Embryonic facial prominence (tissue), 1 donor: ENCODE results near the gene DBH.

ENCODE experiments used
- DNase-seq: peaks from one replicate; pipeline ENCODE4 v3.0.0-alpha.2; 2016; ENCODE audit errors: extremely low spot score

DBH gene

DNA sequence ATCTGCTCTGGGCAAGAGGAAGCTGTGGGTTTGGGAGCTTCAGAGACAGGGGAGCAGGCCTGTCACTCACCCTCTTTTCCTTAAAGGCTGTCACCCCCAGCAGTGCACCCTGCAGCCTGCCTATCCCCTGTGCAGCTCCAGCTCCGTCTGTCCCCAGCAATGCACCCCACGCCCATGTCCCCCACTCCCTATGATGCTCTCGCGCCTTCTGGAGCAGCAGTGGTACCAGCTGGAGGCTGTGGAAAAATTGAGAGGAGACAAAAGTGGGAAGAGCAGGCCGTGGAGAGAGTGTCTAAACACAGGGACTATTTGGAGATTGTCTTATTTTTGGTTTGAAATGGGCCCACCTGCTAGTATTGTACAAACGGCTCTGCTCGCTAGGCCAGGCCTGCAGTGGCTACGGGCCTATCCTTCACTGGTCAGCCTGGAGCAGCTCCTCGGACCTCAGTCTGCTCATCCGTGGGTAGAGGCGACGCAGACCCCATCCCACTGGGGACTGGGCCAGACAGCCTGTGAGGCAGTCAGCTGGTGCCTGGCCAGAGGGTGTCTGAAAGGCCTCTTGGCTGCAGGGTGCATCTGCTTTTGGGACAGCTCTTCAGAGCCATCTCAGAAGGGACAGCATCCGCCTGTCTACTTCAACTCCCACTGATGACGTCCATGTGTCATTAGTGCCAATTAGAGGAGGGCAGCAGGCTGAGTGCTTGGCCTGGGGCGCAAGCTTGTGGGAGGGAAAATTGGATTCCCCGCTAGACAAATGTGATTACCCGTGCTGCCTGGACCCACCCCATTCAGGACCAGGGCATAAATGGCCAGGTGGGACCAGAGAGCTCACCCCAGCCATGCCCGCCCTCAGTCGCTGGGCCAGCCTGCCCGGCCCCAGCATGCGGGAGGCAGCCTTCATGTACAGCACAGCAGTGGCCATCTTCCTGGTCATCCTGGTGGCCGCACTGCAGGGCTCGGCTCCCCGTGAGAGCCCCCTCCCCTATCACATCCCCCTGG lies at the start of gene DBH:
Gene DBH (plus strand): TSS at position 831 of the 999 bp plus-strand sequence. CDS start 9 bp downstream, at position 840.
- DNase-seq = no peak

GRCh38 chr9:133587051-133587450 lies 49.1 kb upstream of the DBH start:
- no peak for DNase-seq

DNA sequence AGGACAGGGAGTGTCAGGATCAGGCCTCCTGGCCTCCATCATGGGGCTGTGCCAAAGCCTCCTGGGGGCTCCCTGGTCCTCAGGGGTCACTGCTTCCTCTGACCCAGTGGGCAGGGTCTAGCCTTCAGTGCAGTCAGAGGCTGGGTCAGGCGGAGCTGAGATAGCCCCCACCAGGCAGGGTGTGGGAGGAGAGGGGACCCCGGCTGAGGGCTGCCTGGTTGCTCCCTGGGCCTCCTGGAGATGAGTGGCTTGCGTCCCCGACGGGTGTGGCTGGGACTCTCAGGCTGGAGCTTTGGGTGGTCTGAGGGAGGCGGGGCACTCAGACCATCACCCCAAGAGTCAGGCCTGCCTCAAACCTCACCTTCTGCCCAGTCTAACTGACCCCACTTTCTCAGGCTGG lies 48.7 kb upstream of the DBH start:
- no peak for DNase-seq

GRCh38 chr9:133589454-133590227 lies 46.5 kb upstream of the DBH start:
- DNase-seq = no peak

DNA sequence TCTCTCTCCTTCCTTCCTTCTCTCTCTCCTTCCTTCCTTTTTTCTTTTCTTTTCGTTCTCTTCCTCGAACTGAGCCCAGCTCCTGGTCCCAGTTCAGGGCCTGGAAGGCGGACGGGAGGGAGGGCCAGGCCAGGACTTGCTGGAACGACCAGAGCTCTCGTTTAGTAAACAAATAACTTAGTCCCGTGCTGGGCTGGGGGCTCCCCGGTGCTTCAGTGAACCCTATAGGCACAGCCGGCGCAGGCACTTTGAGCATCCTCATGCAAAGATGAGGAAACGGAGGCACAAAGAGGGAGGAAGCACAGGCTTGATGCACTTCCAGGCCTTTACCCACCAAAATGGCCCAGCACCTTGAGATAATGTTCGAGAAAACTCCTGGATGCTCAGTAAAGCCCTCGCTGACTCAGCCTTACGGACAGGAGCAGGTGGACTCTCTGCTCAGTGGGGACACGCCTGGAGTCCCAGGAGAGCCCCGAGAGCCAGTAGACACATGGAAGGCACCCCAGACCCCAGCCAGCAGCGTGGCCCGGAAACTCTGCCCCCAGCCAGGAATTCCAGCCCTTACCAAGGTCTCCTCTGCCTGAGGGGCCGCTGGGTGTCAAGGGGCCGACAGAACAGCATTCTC lies 45.8 kb upstream of the DBH start:
- no peak for DNase-seq

- no peak for DNase-seq
These were observed 44.9 kb upstream of the DBH start for GRCh38 chr9:133591116-133591910.

- no peak for DNase-seq
These were observed 44.2 kb upstream of the DBH start for GRCh38 chr9:133591985-133592384.

DNA sequence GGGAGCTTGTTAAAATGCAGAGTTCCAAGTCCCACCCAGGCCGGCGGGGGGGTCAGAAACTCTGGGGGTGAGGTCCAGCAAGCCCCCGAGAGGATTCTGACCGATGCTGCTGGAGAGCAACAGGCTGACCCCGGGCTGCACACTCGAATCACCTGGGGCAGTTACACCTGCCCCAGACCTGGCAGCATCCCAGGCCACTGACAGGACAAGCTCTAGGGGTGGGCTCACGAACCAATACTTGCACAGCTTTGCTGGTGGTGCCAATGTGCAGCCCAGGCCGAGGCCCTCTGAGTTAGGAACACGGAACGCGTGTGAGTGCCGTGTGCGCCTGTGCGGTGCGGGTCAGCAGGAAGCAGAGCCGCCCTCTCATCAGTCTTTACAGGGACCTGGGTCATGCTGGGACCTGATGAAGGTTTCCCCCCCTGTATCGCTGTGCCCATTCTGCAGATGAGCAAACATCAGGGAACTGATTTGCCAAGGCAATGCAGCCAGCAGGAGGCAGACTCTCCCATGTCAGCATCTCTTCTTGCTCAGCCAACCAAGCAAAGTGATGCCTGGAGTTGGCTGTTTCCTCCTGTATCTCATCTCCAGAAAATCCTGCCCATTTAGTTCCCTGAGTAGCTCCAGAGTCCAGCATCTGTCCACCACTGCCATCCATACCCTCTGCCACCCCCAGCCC lies 43.3 kb upstream of the DBH start:
- no peak for DNase-seq

DNA sequence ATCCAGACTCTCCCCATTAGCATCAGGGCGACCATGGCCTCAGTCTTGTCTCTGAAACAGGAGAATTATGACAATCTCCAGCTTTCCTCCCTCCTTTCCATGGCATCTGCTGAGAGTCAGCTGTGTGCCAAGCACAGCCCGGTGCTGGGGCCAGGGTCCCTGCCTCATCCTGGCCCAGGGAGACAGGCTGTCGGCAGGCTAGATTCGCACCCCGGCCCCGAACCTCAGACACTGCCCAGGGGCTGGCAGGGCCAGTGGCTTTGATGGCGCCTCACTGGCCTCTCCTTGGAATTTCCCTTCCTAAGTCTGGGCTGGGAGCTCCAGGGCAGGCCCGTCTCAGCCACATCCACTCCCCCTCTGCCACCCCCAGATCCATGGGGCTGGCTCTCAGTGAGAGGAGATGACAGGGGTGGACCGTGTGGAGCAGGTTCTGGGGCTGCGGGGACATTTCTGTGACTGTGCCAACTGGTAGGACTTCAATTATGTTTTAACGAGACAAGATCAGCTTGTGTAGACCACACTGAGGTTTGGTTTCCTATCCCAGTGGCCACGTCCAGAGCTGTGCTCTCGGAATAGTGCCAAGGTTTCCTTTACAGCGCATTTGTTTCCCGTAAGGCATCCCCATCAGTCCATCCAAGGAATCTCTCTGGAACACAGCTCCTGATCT lies 42.4 kb upstream of the DBH start:
- no peak for DNase-seq

- no peak for DNase-seq
These were observed 41.9 kb upstream of the DBH start for GRCh38 chr9:133594310-133594709.

- no peak for DNase-seq
These were observed 40.3 kb upstream of the DBH start for GRCh38 chr9:133595910-133596309.

DNA sequence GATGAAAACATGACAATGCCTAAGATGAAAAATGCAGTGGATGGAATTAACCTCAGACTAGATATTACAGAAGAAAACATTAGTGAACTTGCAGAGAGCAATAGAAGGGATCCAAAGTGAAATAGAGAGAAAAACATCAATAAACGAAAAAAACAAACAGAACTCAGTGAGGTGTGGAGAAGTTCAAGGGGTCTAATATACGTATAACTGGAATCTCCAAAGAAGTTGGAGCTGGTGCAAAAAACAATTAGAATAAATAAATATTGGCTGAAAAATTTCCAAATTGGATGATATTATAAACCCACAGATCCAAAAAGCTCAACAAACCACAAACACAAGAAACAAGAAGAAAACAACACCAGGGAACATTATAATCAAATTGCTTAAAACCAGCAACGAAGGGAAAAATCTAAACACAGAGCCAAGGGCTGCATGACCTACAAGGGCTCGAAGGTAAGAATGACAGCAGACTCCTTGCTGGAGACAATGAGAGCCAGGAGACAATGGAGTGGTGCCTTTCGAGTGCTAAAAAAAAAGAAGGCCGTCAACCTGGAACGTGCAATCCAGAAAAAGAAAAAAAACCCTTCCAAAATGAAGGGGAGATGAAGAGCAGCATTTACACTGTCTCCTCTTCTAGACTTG lies 38.7 kb upstream of the DBH start:
- DNase-seq = no peak

DNA sequence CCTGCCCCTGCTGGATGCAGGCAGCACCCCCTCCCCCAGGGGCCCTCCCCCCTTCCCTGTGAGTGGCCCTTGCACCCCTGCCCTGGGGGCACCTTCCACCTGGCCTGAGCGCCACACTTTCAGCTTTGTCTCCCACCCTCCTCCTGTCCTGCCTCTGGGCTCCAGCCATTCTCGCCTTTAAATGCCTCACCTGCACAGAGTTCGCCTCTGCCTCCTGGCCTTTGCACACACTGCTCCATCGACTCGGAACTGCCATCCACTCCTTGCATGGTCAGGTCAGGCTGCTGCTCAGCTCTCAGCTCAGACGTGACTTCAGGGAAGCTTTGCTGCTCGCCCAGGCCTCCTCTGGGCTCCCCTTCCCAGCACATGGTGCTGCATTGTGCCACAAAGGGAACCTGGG lies 37.2 kb upstream of the DBH start:
- no peak for DNase-seq

GRCh38 chr9:133599470-133600173 lies 36.5 kb upstream of the DBH start:
- no peak for DNase-seq

GRCh38 chr9:133600739-133601138 lies 35.4 kb upstream of the DBH start:
- no peak for DNase-seq

DNA sequence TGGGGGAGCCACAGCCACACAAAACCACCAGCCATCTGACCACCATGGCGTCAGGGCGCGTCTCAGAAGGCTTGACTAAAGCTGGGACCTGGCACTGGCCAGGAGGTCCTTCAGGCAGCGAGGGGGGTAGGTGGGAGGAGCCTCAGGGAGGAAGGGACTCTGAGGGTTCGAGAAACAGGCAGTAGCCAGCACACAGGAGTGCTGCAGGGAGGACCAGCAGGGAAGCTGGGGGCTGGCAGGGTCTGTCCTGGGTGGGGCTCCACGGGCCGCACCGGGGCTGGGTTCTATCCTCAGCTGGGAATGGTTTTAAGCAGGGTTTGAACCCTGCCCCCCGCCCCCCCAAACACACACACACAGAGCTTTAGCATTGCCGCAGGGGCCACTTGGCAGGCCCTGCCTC lies 34.4 kb upstream of the DBH start:
- no peak for DNase-seq

GRCh38 chr9:133602277-133602676 lies 33.9 kb upstream of the DBH start:
- DNase-seq = no peak

GRCh38 chr9:133603135-133603927 lies 32.8 kb upstream of the DBH start:
- no peak for DNase-seq
